ENCODE results near the gene TRIM32.

Gene TRIM32

GRCh38 chr9:116695438-116695837 lies 8.3 kb downstream of the TRIM32 start:
- DNase-seq (ENCODE audit: low read depth in 2 of 2) = no peak
- TF ChIP-seq CTCF (IDR thresholded peaks at IDR 0.05; ENCODE audit: low read depth, low read length) = no peak
- no peak overlapping the region for H3K4me3 ChIP-seq (replicated peaks in 1 of 2; ENCODE audit: low read depth in 2 of 2, low read length in 2 of 2)

- DNase-seq (ENCODE audit: low read depth in 2 of 2) = peak in 1 of 2 donors; percentile 61
- TF ChIP-seq CTCF (IDR thresholded peaks at IDR 0.05; ENCODE audit: low read depth, low read length) = no peak
- no peak overlapping the region for H3K4me3 ChIP-seq (replicated peaks in 1 of 2; ENCODE audit: low read depth in 2 of 2, low read length in 2 of 2)
Measured at GRCh38 chr9:116697362-116697761, 10.3 kb downstream of the TRIM32 start.

GRCh38 chr9:116697887-116698286 lies 10.8 kb downstream of the TRIM32 start:
- no peak for DNase-seq (ENCODE audit: low read depth in 2 of 2)
- no peak overlapping the region for H3K4me3 ChIP-seq (replicated peaks in 1 of 2; ENCODE audit: low read depth in 2 of 2, low read length in 2 of 2)
- TF ChIP-seq CTCF (IDR thresholded peaks at IDR 0.05; ENCODE audit: low read depth, low read length) = no peak

GRCh38 chr9:116700279-116700678 lies 13.2 kb downstream of the TRIM32 start:
- no peak for TF ChIP-seq CTCF (IDR thresholded peaks at IDR 0.05; ENCODE audit: low read depth, low read length)
- no peak overlapping the region for H3K4me3 ChIP-seq (replicated peaks in 1 of 2; ENCODE audit: low read depth in 2 of 2, low read length in 2 of 2)
- DNase-seq (ENCODE audit: low read depth in 2 of 2) = no peak

- no peak for DNase-seq (ENCODE audit: low read depth in 2 of 2)
- no peak overlapping the region for H3K4me3 ChIP-seq (replicated peaks in 1 of 2; ENCODE audit: low read depth in 2 of 2, low read length in 2 of 2)
- TF ChIP-seq CTCF (IDR thresholded peaks at IDR 0.05; ENCODE audit: low read depth, low read length) = no peak
Measured at GRCh38 chr9:116700882-116701865, 14.1 kb downstream of the TRIM32 start.

GRCh38 chr9:116701940-116702642 lies 15.0 kb downstream of the TRIM32 start:
- DNase-seq (ENCODE audit: low read depth in 2 of 2) = peak in 1 of 2 donors; percentile 12
- TF ChIP-seq CTCF (IDR thresholded peaks at IDR 0.05; ENCODE audit: low read depth, low read length) = no peak
- no peak overlapping the region for H3K4me3 ChIP-seq (replicated peaks in 1 of 2; ENCODE audit: low read depth in 2 of 2, low read length in 2 of 2)
